Fibroblast of skin of right biceps (primary cell): ENCODE data around the gene DENND4C.
"Not testable (repeated sequence)": the region's sequence is repeated elsewhere in the genome, so short reads cannot be mapped to it uniquely, and the experiment has no call there.

Experiments used
- DNase-seq: peaks from one replicate; pipeline ENCODE4 v3.0.0-alpha.2; 2013

DENND4C gene

DNA sequence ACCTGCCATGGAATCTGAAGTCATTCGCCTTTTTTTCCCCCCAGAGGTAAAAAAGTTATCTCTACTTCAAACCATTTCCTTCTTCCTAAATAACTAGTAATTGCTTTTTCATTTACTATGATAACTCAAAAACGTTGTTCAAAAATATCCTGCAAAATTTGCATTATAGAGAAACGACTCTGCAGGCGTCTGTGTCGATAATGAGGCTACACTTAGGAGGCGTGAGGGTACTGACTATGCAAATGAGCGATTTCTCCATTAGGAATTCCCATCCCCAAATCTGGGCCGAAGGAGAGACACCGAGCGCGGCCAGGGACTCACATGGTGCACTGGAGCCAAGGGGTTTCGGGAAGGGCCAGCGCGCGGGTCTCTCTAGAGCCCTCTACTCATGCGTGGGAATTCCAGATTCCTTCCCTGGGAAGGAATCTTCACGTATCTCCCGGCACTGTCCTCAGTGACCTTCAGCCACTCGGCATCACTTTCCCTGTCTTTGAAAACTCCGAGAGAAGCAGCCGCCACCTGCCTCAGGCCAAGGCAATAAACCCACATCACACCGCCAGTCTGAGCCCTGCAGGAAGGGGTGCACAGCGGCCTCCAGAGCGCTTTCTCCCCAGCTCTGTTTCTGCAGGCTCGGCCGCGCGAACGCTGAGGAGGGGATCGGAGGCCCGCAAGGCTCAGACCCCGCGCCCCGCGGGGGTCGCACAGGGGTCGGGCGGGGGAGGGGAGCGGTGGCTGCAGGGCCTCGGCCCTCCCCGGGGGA, 718 bp upstream of the DENND4C start:
- DNase-seq: no peak

DNA sequence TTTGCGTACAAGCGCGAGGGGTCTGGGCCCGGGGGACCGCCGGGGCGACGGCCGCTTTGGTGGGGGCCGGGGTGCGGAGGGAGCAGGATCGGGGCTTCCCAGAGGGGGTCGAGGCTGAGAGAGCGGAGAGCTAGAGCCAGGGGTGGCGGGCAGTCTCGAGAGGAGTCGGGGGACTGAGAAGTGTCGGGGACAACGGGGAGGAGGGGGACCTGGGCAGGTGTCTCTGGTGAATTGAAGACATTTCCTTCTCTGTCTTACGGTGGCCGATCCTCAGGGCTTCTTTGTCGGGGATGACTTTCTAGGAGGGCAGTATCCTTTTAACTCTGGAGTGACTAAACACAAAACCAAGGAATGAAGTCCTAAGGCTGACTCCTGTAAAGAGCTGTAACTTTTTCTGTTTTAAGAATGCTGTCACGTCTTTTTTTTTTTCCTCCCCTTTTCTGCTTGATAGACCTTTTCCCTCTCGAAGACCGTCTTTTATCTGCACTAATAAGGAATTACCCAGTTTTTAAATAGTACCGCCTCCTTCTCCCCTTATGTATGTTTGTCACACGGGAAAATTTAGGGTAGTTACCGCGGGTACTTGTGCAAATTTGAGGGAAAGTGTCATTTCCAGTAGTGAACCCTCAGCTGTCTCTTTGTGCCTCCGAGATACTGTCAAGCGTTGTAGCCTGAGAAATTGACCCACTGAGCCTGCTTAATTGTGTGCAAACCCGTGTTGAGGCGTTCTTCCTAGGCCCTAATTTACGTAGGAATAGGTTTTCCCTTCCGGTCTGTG, 822 bp downstream of the DENND4C start:
- peak; percentile 15 for DNase-seq

DNA sequence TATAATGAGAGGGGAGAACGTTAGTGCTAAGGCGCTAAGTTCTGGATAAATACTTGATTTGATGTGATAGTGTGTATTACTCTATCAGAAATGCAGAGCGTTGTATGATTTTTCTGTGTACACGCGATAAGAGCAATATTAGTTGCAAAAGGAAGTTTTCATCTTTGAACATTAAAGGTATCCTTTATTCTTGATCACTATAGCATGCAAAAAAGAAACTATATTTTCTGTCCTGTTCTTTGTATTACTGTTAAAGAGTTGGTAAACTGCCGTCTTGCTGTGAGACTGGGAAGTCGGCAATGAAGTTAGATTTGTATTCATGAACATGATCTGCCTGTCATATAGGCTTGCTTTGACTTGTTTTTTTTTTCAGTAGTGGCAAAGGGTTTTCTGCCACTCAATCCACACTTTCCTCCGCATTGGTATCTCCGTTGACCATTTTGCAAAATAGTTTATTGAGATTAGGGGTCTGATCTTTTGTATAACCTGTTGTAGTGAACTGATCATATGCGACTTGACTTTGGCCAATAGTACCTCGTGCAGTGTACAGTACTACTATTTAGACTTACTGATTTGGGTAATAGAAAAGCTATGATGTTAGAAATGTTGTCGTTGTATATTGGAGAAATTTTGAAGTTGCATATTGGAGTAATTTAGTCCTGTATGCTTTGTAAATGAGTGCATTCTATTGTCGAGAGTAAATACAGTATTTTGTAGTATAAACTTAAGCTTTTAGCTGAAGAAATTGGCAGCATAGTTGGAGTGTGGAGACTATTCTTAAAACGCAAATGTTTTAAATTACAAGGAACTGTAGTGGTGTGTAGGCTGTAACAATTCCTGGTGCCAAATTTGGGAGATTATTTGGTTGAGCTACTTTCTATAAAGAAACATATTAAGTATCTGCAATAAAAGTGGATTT, 1.7 kb downstream of the DENND4C start:
- no peak for DNase-seq

DNA sequence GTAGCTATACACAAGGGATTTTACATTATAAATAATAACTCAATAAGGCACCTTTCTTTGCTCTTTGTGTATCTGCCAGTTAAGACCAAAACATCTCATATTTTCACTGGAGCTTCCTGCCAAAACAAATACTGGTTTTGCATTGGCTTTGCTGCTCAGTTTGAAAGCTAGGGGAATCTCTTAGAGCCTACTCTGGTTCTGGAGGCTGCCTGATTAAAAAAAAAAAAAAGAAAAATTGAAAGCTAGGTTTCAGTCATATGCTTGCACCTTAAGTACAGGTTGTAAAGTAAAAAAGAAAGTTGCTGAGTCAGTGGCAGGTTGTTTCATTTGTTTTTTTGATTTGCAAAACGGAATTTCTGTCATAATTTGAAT, 2.3 kb downstream of the DENND4C start:
- DNase-seq: peak; percentile 29

DNA sequence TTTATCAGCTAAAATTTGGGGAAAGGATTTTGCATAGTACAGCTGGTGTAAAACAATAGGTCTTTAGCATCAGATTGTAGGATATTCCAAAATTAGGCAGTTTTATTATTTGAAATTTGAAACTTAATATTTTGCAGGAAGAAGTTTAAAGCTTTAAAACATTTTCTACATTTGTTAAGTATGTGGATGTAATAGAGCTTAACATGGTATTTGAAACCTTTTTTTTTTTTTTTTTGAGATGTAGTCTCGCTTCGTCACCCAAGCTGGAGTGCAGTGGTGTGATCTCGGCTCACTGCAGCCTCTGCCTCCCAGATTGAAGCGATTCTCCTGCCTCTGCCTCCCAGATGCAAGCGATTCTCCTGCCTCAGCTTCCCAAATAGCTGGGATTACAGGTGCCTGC, 2.9 kb downstream of the DENND4C start:
- no peak for DNase-seq

DNA sequence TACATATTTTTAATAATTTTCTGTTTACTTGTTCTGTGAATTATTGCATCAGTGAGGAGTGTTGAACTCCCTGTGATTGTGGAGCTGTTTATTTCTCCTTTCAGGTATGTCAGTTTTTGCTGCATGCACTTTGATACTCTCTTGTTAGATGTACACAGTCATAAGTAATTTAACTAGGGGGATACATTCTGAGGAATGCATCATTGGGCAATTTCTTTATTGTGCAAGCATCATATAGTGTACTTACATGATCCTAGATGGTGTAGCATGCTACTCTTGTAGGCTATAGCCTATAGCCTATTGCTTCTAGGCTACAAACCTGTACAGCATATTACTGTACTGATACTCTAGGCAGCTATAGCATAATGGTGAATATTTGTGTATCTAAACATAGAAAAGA, 9.5 kb downstream of the DENND4C start:
- DNase-seq: peak; percentile 6

DNA sequence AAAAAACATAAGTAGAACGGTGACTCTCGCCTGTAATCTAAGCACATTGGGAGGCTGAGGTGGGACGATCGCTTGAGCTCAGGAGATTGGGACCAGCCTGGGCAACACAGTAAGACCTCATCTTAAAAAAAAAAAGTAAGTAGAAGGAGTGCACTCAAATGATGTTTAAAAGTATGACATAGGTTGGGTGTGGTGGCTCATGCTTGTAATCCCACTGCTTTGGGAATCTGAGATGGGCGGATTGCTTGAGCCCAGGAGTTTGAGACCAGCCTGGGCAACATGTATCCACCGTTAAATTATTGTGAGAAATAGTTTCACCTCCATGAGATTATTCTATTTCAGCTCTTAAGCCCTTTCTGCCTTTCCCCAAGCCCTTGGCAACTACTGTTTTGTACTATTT, 11.2 kb downstream of the DENND4C start:
- DNase-seq: no peak

DNA sequence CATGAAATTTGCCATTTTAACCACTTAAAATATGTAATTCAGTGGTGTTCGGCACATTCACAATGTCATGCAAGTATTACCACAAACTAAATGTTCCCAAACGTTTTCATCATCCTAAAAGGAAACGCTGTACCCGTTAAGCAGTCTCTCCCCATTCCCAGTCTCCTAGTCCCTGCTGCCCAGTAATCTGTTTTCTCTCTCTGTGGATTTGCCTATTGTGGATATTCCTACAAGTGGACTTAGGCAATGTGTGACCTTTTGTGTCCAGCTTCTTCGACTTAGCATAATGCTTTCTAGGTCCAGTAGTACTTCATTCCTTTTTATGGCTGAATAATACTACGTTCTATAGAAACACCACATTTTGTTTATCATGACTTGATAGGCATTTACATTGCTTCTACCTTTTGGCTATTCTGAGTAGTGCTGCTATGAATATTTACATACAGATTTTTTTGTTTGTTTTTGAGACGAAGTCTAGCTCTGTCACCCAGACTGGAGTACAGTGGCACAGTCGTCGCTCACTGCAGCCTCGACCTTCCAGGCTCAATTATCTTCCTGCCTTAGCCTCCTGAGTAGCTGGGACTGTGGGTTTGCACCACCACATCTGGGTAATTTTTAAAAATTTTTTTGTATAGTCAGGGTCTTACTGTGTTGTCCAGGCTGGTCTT, 13.0 kb downstream of the DENND4C start:
- DNase-seq: no peak

DNA sequence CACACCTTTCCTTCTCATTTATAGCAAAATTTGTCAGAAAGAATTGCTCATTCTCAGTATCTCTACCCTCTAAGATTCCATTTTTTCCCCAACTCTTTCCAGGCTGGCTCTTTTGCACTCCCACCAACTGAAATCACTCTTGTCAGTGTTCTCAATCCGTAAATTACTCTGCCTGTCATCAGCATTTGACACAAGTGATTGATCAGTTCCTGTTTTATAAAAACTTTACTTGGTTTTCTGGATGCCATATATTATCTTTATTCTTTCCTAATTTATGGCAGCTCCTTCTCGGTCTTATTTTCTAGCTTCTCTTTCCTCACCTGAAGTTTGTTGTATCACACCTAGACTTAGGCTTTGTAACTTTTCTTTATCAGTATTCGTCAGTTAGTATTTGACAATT, 16.4 kb downstream of the DENND4C start:
- no peak for DNase-seq

DNA sequence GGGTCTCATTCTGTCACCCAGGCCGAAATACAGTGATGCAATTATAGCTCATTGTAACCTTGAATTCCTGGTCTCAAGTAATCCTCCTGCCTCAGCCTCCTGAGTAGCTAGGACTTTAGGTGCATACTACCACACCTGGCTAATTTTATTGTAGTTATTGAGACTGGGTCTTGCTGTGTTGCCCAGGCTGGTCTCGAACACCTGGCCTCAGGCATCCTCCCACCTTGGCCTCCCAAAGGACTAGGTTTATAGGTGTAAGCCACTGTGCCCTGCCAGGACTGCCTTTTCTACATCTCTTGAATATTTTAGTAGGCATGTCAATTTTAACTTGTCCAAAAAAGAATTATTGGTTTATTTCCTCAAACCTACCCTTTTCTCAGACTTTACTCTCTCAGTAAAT, 16.9 kb downstream of the DENND4C start:
- no peak for DNase-seq

DNA sequence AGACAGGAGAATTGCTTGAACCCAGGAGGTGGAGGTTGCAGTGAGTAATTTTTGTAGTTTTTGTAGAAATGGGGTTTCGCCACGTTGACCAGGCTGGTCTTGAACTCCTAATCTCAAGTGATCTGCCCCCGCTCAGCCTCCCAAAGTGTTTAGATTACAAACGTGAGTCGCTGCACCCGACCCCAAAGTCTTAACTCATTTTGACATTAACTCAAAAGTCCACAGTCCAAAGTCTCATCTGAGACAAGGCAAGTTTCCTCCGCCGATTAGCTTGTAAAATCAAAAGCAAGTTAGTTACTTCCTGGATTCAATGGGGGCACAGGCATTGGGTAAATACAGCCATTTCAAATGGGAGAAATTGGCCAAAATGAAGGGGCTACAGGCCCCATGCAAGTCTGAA, 19.9 kb downstream of the DENND4C start:
- not testable (repeated sequence) for DNase-seq

DNA sequence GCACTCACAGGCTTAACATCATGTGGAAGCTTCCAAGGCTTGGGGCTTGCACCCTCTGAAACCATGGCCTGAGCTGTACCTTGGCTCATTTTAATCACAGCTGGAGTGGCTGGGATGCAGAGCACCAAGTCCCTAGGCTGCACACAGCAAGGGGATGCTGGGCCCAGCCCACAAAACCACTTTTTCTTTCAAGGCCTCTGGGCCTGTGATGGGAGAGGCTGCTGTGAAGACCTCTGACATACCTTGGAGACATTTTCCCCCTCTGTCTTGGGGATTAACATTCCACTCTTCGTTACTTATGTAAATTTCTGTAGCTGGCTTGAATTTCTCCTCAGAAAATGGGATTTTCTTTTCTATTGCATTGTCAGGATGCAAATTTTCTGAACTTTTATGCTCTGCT, 20.7 kb downstream of the DENND4C start:
- not testable (repeated sequence) for DNase-seq

DNA sequence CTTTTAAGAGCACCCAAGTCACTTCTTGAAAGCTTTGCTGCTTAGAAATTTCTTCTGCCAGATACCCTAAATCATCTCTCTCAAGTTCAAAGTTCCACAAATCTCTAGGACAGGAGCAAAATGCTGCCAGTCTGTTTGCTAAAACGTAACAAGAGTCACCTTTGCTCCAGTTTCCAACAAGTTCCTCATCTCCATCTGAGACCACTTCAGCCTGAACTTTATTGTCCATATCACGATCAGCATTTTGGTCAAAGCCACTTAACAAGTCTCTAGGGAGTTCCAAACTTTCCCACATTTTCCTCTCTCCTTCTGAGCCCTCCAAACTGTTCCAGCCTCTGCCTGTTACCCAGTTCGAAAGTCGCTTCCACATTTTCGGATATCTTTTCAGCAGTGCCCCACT, 21.1 kb downstream of the DENND4C start:
- not testable (repeated sequence) for DNase-seq

DNA sequence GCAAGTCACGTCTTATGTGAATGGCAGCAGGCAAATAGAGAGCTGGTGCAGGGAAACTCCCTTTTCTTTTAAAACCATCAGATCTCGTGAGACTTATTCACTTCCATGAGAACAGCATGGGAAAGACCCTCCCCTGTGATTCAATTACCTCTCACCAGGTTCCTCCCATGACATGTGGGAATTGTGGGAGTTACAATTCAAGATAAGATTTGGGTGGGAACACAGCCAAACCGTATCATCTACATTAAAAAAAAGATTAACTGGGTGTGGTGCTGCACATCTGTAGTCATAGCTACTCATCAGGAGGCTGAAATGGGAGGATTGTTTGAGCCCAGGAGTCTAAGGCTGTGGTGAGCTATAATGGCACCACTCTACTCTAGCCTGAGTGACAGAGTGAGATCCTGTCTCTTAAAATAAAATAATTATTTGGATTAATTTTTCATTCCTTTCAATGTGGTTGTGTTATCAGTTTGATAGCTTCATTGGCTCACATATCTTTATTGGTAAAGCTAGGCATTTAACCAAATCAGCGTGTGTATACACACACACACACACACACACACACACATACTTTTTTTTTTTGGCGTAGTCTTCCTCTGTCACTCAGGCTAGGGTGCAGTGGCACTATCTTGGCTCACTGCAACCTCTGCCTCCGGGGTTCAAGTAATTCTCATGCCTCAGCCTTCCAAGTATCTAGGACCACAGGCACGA, 21.8 kb downstream of the DENND4C start:
- DNase-seq: no peak

DNA sequence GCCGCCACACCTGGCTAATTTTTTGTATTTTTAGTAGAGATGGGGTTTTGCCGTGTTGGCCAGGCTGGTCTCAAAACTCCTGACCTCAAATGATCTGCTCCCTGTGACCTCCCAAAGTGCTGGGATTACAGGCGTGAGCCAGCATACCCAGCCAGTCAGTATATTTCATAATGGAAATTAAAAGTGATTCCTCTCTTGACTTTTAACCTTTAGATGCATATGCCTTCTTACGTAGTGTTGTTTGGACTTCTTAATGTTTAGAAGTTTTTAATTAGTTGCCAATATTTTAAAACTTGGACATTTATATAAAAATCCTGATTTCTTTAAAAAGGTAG, 22.4 kb downstream of the DENND4C start:
- DNase-seq: no peak

DNA sequence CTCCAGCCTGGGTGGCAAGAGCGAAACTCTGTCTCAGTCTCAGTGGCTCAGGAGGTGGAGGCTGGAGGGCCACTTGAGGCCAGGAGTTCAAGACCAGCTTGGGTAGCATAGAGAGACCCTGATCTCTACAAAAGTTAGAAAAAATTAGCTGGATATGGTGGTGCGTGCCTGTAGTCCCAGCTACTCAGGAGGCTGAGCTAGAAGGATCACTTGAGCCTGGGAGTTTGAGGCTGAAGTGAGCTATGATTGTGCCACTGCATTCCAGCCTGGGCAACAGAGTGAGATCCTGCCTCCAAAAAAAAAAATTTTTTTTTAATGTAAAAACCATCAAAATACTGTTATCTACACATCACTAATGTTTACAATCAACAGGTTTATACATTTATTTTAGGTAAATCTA, 24.6 kb downstream of the DENND4C start:
- no peak for DNase-seq

DNA sequence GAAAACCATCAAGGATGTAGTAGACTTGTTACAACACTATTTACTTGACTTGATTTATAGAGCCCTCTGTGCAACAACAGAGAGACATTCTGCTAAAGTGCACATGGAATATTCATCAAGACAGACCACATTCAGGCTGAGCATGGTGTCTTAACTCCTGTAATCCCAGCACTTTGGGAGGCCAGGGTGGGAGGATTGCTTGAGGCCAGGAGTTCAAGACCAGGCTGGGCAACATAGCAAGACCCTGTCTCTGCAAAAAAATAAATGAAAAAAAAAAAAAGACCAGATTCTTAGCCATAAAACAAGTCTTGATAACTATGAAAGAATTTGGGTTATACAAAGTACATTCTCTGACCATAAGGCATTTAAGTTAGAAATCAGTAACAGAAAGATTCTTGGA, 25.3 kb downstream of the DENND4C start:
- DNase-seq: no peak

DNA sequence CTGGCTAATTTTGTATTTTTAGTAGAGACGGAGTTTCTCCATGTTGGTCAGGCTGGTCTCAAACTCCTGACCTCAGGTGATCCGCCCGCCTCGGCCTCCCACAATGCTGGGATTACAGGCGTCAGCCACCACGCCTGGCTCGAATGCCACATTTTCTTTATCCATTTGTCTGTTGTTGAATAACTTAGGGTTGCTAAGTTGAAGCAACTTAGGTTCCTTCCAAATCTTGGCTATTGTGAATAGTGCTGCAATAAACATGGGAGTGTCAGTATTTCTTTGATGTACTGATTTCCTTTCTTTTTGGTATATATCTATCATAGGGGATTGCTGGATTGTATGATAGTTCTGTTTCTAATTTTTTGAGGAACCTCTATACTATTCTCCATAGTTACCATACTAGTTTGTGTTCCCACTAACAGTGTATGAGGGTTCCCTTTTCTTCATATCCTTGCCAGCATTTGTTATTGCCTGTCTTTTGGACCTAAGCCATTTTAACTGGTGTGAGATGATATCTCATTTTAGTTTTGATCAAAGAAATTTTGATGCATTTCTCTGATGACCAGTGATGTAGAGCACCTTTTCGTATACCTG, 29.3 kb downstream of the DENND4C start:
- not testable (repeated sequence) for DNase-seq

DNA sequence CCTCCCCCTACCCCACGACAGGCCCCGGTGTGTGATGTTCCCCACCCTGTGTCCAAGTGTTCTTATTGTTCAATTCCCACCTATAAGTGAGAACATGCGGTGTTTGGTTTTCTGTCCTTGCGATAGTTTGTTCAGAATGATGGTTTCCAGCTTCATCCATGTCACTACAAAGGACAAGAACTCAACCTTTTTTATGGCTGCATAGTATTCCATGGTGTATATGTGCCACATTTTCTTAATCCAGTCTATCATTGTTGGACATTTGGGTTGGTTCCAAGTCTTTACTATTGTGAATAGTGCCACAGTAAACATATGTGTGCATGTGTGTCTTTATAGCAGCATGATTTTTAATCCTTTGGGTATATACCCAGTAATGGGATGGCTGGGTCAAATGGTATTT, 35.1 kb downstream of the DENND4C start:
- DNase-seq: not testable (repeated sequence)

DNA sequence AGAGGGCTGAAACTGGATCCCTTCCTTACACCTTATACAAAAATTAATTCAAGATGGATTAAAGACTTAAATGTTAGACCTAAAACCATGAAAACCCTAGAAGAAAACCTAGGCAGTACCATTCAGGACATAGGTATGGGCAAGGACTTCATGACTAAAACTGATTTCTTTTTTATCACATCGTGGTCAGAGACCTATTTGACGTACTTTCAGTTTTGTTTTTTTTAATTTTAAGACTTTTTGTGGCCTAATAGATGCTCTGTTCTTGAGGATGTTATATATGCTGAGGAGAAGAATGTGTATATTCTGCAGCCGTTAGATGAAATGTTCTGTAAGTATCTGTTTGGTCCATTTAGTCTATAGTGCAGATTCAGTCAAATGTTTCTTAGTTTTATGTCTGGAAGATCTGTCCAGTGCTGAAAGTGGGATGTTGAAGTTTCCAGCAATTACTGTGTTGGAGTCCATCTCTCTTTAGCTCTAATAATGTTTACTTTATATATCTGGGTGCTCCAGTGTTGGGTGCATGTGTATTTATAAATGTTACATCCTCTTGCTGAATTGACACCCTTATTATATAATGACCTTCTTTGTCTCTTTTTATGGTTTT, 36.4 kb downstream of the DENND4C start:
- DNase-seq: not testable (repeated sequence)

DNA sequence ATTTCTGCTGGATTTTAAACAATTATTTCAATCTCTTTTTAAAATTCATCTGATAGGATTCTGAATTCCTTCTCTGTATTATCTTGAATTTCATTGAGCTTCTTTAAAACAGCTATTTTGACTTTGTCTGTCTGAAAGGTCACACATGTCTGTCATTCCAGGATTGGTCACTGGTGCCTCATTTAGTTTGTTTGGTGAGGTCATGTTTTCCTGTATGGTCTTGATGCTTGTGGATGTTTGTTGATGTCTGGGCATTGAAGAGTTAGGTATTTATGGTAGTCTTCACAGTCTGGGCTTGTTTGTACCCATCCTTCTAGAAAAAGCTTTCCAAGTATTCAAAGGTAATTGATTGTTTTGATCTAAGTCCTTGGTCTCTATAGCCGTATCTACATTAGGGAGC, 39.1 kb downstream of the DENND4C start:
- DNase-seq: no peak
